Right renal pelvis (tissue), 4 donors: Measurements from ENCODE around the gene DPCD. TPM values are rescaled to one million over a fixed set of nuclear protein-coding genes. Genes with fewer than 3 reads are reported as not detected.
A peak's percentile ranks its signal among the peaks of the same experiment; 100 is the strongest.
"Not testable (repeated sequence)": the region's sequence is repeated elsewhere in the genome, so short reads cannot be mapped to it uniquely, and the experiment has no call there.

Source experiments
- DNase-seq, 4 donors: peaks; one replicate each; pipeline ENCODE4 v3.0.0-alpha.2; 2013; ENCODE audit warnings: low read depth in 4 of 4, low spot score in 3 of 4, missing footprints in 1 of 4
- polyA plus RNA-seq, 4 donors: library from polyadenylated mRNA; unstranded; fragments of 120-200 nt; gene quantifications; one replicate each; pipeline ENCODE4 v1.2.1, GENCODE V29; 2013; ENCODE audit not compliant: insufficient read length in 4 of 4

Gene DPCD
- polyA plus RNA-seq, 4 donors, result 39.8 to 50.6 (median 44.7) TPM

GRCh38 chr10:101579516-101579870 is 8.6 kb upstream of the DPCD start:
- no peak for DNase-seq

- no peak for DNase-seq
These were observed 7.4 kb upstream of the DPCD start for GRCh38 chr10:101580486-101581399.

- no peak for DNase-seq
These were observed 2.3 kb upstream of the DPCD start for GRCh38 chr10:101585841-101586240.

- DNase-seq, result no peak
These were observed 758 bp downstream of the DPCD start for GRCh38 chr10:101588879-101589278.

GRCh38 chr10:101593331-101593730 is 5.2 kb downstream of the DPCD start:
- not testable (repeated sequence) for DNase-seq

- no peak for DNase-seq
These were observed 7.7 kb downstream of the DPCD start for GRCh38 chr10:101595591-101596433.

- no peak for DNase-seq
These were observed 9.2 kb downstream of the DPCD start for GRCh38 chr10:101597091-101597900.

GRCh38 chr10:101601541-101601940 is 13.4 kb downstream of the DPCD start:
- DNase-seq, result no peak

- DNase-seq, result peak; percentile 51 to 67 (median 56)
These were observed 14.8 kb downstream of the DPCD start for GRCh38 chr10:101602761-101603398.

- DNase-seq, result no peak
These were observed 19.0 kb downstream of the DPCD start for GRCh38 chr10:101607124-101607523.

- no peak for DNase-seq
These were observed 21.4 kb downstream of the DPCD start for GRCh38 chr10:101609481-101609880.

GRCh38 chr10:101611096-101611905 is 23.2 kb downstream of the DPCD start:
- no peak for DNase-seq

GRCh38 chr10:101612086-101612485 is 24.0 kb downstream of the DPCD start:
- DNase-seq, result no peak

GRCh38 chr10:101612872-101613271 is 24.8 kb downstream of the DPCD start:
- no peak for DNase-seq

GRCh38 chr10:101613646-101614045 is 25.5 kb downstream of the DPCD start:
- no peak for DNase-seq

GRCh38 chr10:101614663-101615524 is 26.8 kb downstream of the DPCD start:
- DNase-seq, result no peak

GRCh38 chr10:101615525-101616116 is 27.5 kb downstream of the DPCD start:
- DNase-seq, result no peak
